WTC11 (cell line): ENCODE results near the gene RRP12. TPM values are rescaled to one million over a fixed set of nuclear protein-coding genes. Genes with fewer than 3 reads are reported as not detected.

ENCODE experiments used
- ATAC-seq: fragments of 200-7000 bp; cut with Tn5 transposase; 2 replicates; pipeline ENCODE4 v1.10.0; 2021; ENCODE audit warnings: mild to moderate bottlenecking, moderate library complexity
- CTCF ChIA-PET: fragments of 300-600 bp; sonication (Branson Sonifier 250); formaldehyde crosslinking; loops from one replicate; lab custom pipeline; 2021; ENCODE audit warnings: antibody characterized with exemption; lab: Charles Lee
- POLR2A ChIA-PET: fragments of 350-600 bp; sonication (Branson Sonifier 250); formaldehyde crosslinking; loops from one replicate; lab custom pipeline; 2021; ENCODE audit warnings: antibody characterized with exemption; lab: Charles Lee
- DNase-seq: peaks from one replicate; pipeline ENCODE4 v3.0.0; 2021; ENCODE audit warnings: low spot score
- H3K27ac Mint-ChIP-seq: 2 replicates; pipeline ENCODE4 v1.8.0; 2021; ENCODE audit warnings: mixed read lengths
- H3K27me3 Mint-ChIP-seq: 2 replicates; pipeline ENCODE4 v1.8.0; 2021; ENCODE audit warnings: low read depth, mild to moderate bottlenecking, moderate library complexity, mixed read lengths
- H3K36me3 Mint-ChIP-seq: 2 replicates; pipeline ENCODE4 v1.8.0; 2021; ENCODE audit warnings: mixed read lengths
- H3K4me1 Mint-ChIP-seq: 2 replicates; pipeline ENCODE4 v1.8.0; 2022; ENCODE audit warnings: mixed read lengths
- H3K4me3 Mint-ChIP-seq: 2 replicates; pipeline ENCODE4 v1.8.0; 2021; ENCODE audit warnings: mild to moderate bottlenecking, moderate library complexity, mixed read lengths
- H3K9me3 Mint-ChIP-seq: 2 replicates; pipeline ENCODE4 v1.8.0; 2021; ENCODE audit warnings: mixed read lengths
- ATF3 ChIP-seq: sonication (generic); formaldehyde crosslinking; conservative IDR thresholded peaks from 2 replicates; pipeline ENCODE4 v1.8.1; 2022; ENCODE audit warnings: mild to moderate bottlenecking, missing genetic modification reagents
- CDX4 ChIP-seq: fragments of 250-450 bp; sonication (Bioruptor Pico); IDR thresholded peaks from 2 replicates; pipeline ENCODE4 v1.9.0; 2021; ENCODE audit warnings: moderate library complexity, mild to moderate bottlenecking, inconsistent platforms, borderline replicate concordance
- ELF4 ChIP-seq: sonication (generic); formaldehyde crosslinking; IDR thresholded peaks from 2 replicates; pipeline ENCODE4 v1.8.1; 2022; ENCODE audit warnings: low read depth, mild to moderate bottlenecking, moderate library complexity, missing genetic modification reagents
- EMX1 ChIP-seq: fragments of 250-450 bp; sonication (Bioruptor Pico); IDR thresholded peaks from 2 replicates; pipeline ENCODE4 v1.8.0; 2021; ENCODE audit warnings: mild to moderate bottlenecking
- ESRRA ChIP-seq: sonication (generic); formaldehyde crosslinking; IDR thresholded peaks from 2 replicates; pipeline ENCODE4 v1.8.1; 2022; ENCODE audit warnings: mild to moderate bottlenecking, missing genetic modification reagents, borderline replicate concordance
- FOXJ3 ChIP-seq: sonication (generic); formaldehyde crosslinking; IDR thresholded peaks from 2 replicates; pipeline ENCODE4 v1.9.0; 2021; ENCODE audit warnings: missing genetic modification reagents, mild to moderate bottlenecking, borderline replicate concordance
- GABPB1 ChIP-seq: sonication (generic); formaldehyde crosslinking; IDR thresholded peaks from 2 replicates; pipeline ENCODE4 v1.8.1; 2023; ENCODE audit warnings: mild to moderate bottlenecking, missing genetic modification reagents
- HMGXB4 ChIP-seq: sonication (generic); formaldehyde crosslinking; IDR thresholded peaks from 2 replicates; pipeline ENCODE4 v1.8.1; 2023; ENCODE audit warnings: mild to moderate bottlenecking, moderate library complexity, missing genetic modification reagents
- IRF1 ChIP-seq: sonication (generic); formaldehyde crosslinking; IDR thresholded peaks from 2 replicates; pipeline ENCODE4 v1.8.0; 2023; ENCODE audit warnings: missing genetic modification reagents
- JAZF1 ChIP-seq: fragments of 250-450 bp; sonication (Bioruptor Pico); IDR thresholded peaks from 2 replicates; pipeline ENCODE4 v1.9.0; 2021; ENCODE audit warnings: moderate library complexity, mild to moderate bottlenecking, inconsistent platforms
- NR3C1 ChIP-seq: sonication (generic); formaldehyde crosslinking; conservative IDR thresholded peaks from 2 replicates; pipeline ENCODE4 v1.8.1; 2023; ENCODE audit warnings: low read depth, mild to moderate bottlenecking, missing genetic modification reagents
- OVOL2 ChIP-seq: fragments of 250-450 bp; sonication (Bioruptor Pico); IDR thresholded peaks from 2 replicates; pipeline ENCODE4 v1.9.0; 2021; ENCODE audit warnings: mild to moderate bottlenecking, borderline replicate concordance
- SMAD4 ChIP-seq: sonication (generic); formaldehyde crosslinking; IDR thresholded peaks from 2 replicates; pipeline ENCODE4 v1.8.0; 2022; ENCODE audit warnings: mild to moderate bottlenecking, missing genetic modification reagents
- TCF7 ChIP-seq: sonication (generic); formaldehyde crosslinking; IDR thresholded peaks from 2 replicates; pipeline ENCODE4 v1.8.0; 2022; ENCODE audit warnings: mild to moderate bottlenecking, low read depth, missing genetic modification reagents, moderate library complexity
- ZNF263 ChIP-seq: sonication (generic); formaldehyde crosslinking; IDR thresholded peaks from 2 replicates; pipeline ENCODE4 v1.8.1; 2022; ENCODE audit warnings: low read depth, mild to moderate bottlenecking, moderate library complexity, missing genetic modification reagents
- ZNF416 ChIP-seq: fragments of 250-450 bp; sonication (Bioruptor Pico); IDR thresholded peaks from 2 replicates; pipeline ENCODE4 v1.9.0; 2021; ENCODE audit warnings: mild to moderate bottlenecking, inconsistent platforms
- ZNF423 ChIP-seq: fragments of 250-450 bp; sonication (Bioruptor Pico); IDR thresholded peaks from 2 replicates; pipeline ENCODE4 v2.1.2; 2022; ENCODE audit warnings: mild to moderate bottlenecking, moderate library complexity
- ZNF425 ChIP-seq: fragments of 250-450 bp; sonication (Bioruptor Pico); conservative IDR thresholded peaks from 2 replicates; pipeline ENCODE4 v1.9.0; 2021; ENCODE audit warnings: mild to moderate bottlenecking
- ZNF512 ChIP-seq: sonication (generic); formaldehyde crosslinking; IDR thresholded peaks from 2 replicates; pipeline ENCODE4 v1.8.1; 2022; ENCODE audit warnings: missing genetic modification reagents, borderline replicate concordance
- ZNF671 ChIP-seq: fragments of 250-450 bp; sonication (Bioruptor Pico); IDR thresholded peaks from 2 replicates; pipeline ENCODE4 v1.8.0; 2021; ENCODE audit warnings: mild to moderate bottlenecking
- total RNA-seq: library from RNA; stranded (reverse); gene quantifications from 3 replicates; pipeline ENCODE4 v1.2.3, GENCODE V29; 2021

The RRP12 gene
- total RNA-seq, 1 experiment from 2014 or later = 56.6 TPM

- TF ChIP-seq ZNF263 (CRISPR knock-in tag) (no peak), NR3C1 (no peak), ZNF512 (no peak), OVOL2 (CRISPR knock-in tag) (no peak), ELF4 (CRISPR knock-in tag) (no peak), ZNF416 (CRISPR knock-in tag) (no peak), GABPB1 (CRISPR knock-in tag) (no peak), HMGXB4 (CRISPR knock-in tag) (no peak), ESRRA (CRISPR knock-in tag) (no peak)
Observed at GRCh38 chr10:97381626-97382025, 19.5 kb downstream of the RRP12 start (continued).

GRCh38 chr10:97380516-97380915 is 20.6 kb downstream of the RRP12 start:
- ATAC-seq = no peak
- Mint-ChIP-seq H3K27me3 (no peaks in the 10 kb centered on the region), H3K9me3 (no peaks in the 10 kb centered on the region), H3K4me3 (no peak overlapping the region), H3K27ac (no peak overlapping the region), H3K4me1 (no peaks in the 10 kb centered on the region), H3K36me3 (peaks cover 31% of the 10 kb centered on the region)
- DNase-seq = no peak
- ChIA-PET CTCF (interaction anchor here (0.6 kb wide), 1 partner anchor 261 kb away, joined by 3 read pairs; no protein-coding TSS in a partner anchor), POLR2A (no interaction called here)
- TF ChIP-seq SMAD4 (CRISPR knock-in tag) (no peak), ZNF423 (CRISPR knock-in tag) (no peak), TCF7 (CRISPR knock-in tag) (no peak), ZNF671 (CRISPR knock-in tag) (no peak), ZNF425 (CRISPR knock-in tag) (no peak)

- H3K9me3 Mint-ChIP-seq = no peaks in the 10 kb centered on the region
- ChIA-PET POLR2A (no interaction called here), CTCF (no interaction called here)
- no peak for DNase-seq
- H3K27ac Mint-ChIP-seq = no peak overlapping the region
- H3K4me3 Mint-ChIP-seq = no peak overlapping the region
- peak; percentile 16; the same call in 1 of the 2 replicates for ATAC-seq
- H3K36me3 Mint-ChIP-seq = peaks cover 28% of the 10 kb centered on the region
- no peaks in the 10 kb centered on the region for H3K4me1 Mint-ChIP-seq
- H3K27me3 Mint-ChIP-seq = no peaks in the 10 kb centered on the region
- no peak for TF ChIP-seq ATF3 (CRISPR knock-in tag)
- no peak for TF ChIP-seq EMX1 (CRISPR knock-in tag)
- no peak for TF ChIP-seq IRF1 (CRISPR knock-in tag)
- no peak for TF ChIP-seq JAZF1
- no peak for TF ChIP-seq ZNF425 (CRISPR knock-in tag)
- no peak for TF ChIP-seq HMGXB4 (CRISPR knock-in tag)
- TF ChIP-seq OVOL2 (CRISPR knock-in tag) = no peak
- TF ChIP-seq FOXJ3 = no peak
- no peak for TF ChIP-seq GABPB1 (CRISPR knock-in tag)
- no peak for TF ChIP-seq CDX4 (CRISPR knock-in tag)
Observed at GRCh38 chr10:97378933-97379921, 21.9 kb downstream of the RRP12 start.
